KMS-11 (cell line): ENCODE measurements around the gene BCAT1.

Experiments used
- H2AFZ ChIP-seq: fragments of 200-600 bp; sonication (generic); 2 replicates; pipeline ENCODE4 v1.6.1; 2016; ENCODE audit warnings: antibody characterized with exemption, mixed run types, low read depth
- H3K27ac ChIP-seq: fragments of 200-600 bp; sonication (generic); 2 replicates; pipeline ENCODE4 v1.6.1; 2016; ENCODE audit warnings: mild to moderate bottlenecking, mixed run types
- H3K27me3 ChIP-seq: fragments of 200-600 bp; sonication (generic); 2 replicates; pipeline ENCODE4 v1.6.1; 2017; ENCODE audit warnings: mild to moderate bottlenecking, low read depth, mixed run types, moderate library complexity; ENCODE audit not compliant: insufficient read depth
- H3K36me3 ChIP-seq: fragments of 200-600 bp; sonication (generic); 2 replicates; pipeline ENCODE4 v1.6.1; 2017; ENCODE audit warnings: mild to moderate bottlenecking, mixed run types; ENCODE audit not compliant: insufficient read depth
- H3K4me1 ChIP-seq: fragments of 200-600 bp; sonication (generic); 2 replicates; pipeline ENCODE4 v1.6.1; 2016; ENCODE audit warnings: mild to moderate bottlenecking, low read depth, mixed run types; ENCODE audit not compliant: poor library complexity, severe bottlenecking
- H3K4me2 ChIP-seq: fragments of 200-600 bp; sonication (generic); 2 replicates; pipeline ENCODE4 v1.7.0; 2016; ENCODE audit warnings: mild to moderate bottlenecking, mixed run types
- H3K4me3 ChIP-seq: fragments of 200-600 bp; sonication (generic); IDR thresholded peaks from 2 replicates; pipeline ENCODE4 v1.6.1; 2017; ENCODE audit warnings: low read depth, low read length, mixed read lengths; ENCODE audit not compliant: insufficient read depth
- H3K79me2 ChIP-seq: fragments of 200-600 bp; sonication (generic); 2 replicates; pipeline ENCODE4 v1.6.1; 2016; ENCODE audit warnings: low read depth, mixed run types; ENCODE audit not compliant: insufficient read depth
- H3K9ac ChIP-seq: fragments of 200-600 bp; sonication (generic); 2 replicates; pipeline ENCODE4 v1.6.1; 2016; ENCODE audit warnings: mild to moderate bottlenecking, mixed run types
- H4K20me1 ChIP-seq: fragments of 200-600 bp; sonication (generic); 2 replicates; pipeline ENCODE4 v1.6.1; 2016; ENCODE audit warnings: mild to moderate bottlenecking, mixed run types; ENCODE audit not compliant: insufficient read depth
- CTCF ChIP-seq: fragments of 200-600 bp; sonication (generic); conservative IDR thresholded peaks from 2 replicates; pipeline ENCODE4 v1.6.1; 2017; ENCODE audit warnings: low read depth, mild to moderate bottlenecking, antibody characterized with exemption, low read length, moderate library complexity, mixed read lengths

Gene BCAT1

GRCh38 chr12:24919346-24920001 lies 29.4 kb downstream of the BCAT1 start:
- Histone ChIP-seq H3K79me2 (no peaks in the 10 kb centered on the region), H2AFZ (no peak overlapping the region), H3K27ac (no peak overlapping the region), H3K4me3 (no peak overlapping the region), H3K4me1 (no peaks in the 10 kb centered on the region), H3K27me3 (no peaks in the 10 kb centered on the region), H3K4me2 (no peak overlapping the region), H4K20me1 (no peaks in the 10 kb centered on the region), H3K36me3 (no peaks in the 10 kb centered on the region), H3K9ac (no peak overlapping the region)
- no peak for TF ChIP-seq CTCF

DNA sequence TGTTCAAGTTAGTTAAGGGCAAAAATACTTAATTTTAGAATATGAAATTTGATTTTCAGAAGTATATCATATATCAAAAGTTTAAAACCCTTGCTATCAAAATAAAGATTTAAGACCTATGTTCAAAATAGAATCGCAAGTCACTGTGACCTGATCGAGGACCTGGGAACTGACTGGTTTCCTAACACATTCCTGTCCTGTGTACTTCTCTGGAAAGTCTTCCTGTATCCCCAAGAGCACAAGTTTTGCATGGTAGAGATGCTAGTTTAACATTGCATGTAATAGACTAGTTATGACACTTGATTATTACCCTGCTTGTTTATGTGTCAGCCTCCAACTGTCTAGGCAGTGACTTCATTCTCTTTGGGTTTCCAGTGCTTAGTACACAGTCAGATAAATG lies 30.3 kb downstream of the BCAT1 start:
- H4K20me1 ChIP-seq: no peaks in the 10 kb centered on the region
- H3K4me1 ChIP-seq: no peaks in the 10 kb centered on the region
- TF ChIP-seq CTCF: no peak
- H3K79me2 ChIP-seq: no peaks in the 10 kb centered on the region
- no peaks in the 10 kb centered on the region for H3K36me3 ChIP-seq
- no peak overlapping the region for H3K27ac ChIP-seq
- H3K9ac ChIP-seq: no peak overlapping the region
- H3K27me3 ChIP-seq: no peaks in the 10 kb centered on the region
- no peak overlapping the region for H2AFZ ChIP-seq
- no peak overlapping the region for H3K4me2 ChIP-seq
- H3K4me3 ChIP-seq: no peak overlapping the region

DNA sequence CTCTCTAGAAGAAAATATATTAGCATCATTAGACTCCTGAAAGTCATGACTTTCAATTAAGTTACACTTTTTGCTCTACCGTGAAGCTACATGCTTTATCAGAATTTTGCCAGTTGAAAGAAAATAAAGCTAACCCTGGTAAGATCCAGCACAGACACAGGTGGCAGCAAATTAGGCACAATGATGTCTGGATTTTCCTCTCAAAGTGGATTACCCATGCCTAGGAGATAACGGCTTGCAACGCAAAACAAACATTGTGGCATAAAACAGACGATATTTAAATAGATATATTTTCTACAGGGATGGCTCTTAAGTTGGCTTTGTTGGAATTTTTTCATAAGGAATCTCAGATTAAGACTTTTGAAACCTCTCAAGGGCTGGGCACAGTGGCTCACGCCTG lies 33.4 kb downstream of the BCAT1 start:
- no peak overlapping the region for H3K4me2 ChIP-seq
- no peak overlapping the region for H3K27ac ChIP-seq
- H3K36me3 ChIP-seq: no peaks in the 10 kb centered on the region
- no peak overlapping the region for H3K4me3 ChIP-seq
- no peaks in the 10 kb centered on the region for H4K20me1 ChIP-seq
- H3K4me1 ChIP-seq: no peaks in the 10 kb centered on the region
- no peaks in the 10 kb centered on the region for H3K27me3 ChIP-seq
- no peak for TF ChIP-seq CTCF
- H3K9ac ChIP-seq: no peak overlapping the region
- no peak overlapping the region for H2AFZ ChIP-seq
- no peaks in the 10 kb centered on the region for H3K79me2 ChIP-seq

- no peaks in the 10 kb centered on the region for H3K79me2 ChIP-seq
These were observed 34.9 kb downstream of the BCAT1 start for GRCh38 chr12:24913953-24914352.

More at GRCh38 chr12:24913953-24914352, 34.9 kb downstream of the BCAT1 start:
- Histone ChIP-seq H3K4me3 (no peak overlapping the region), H2AFZ (no peak overlapping the region), H3K9ac (no peak overlapping the region), H3K4me1 (no peaks in the 10 kb centered on the region), H3K4me2 (no peak overlapping the region), H3K27ac (no peak overlapping the region), H4K20me1 (no peaks in the 10 kb centered on the region), H3K27me3 (no peaks in the 10 kb centered on the region), H3K36me3 (no peaks in the 10 kb centered on the region)
- no peak for TF ChIP-seq CTCF
